Activated gamma-delta T cell (primary cell): Measurements from ENCODE around the gene FNDC8.
"Not testable (repeated sequence)": the region's sequence is repeated elsewhere in the genome, so short reads cannot be mapped to it uniquely, and the experiment has no call there.

Experiments
- DNase-seq: peaks from one replicate; lab custom pipeline; 2025; lab: John Stamatoyannopoulos, UW

The FNDC8 gene

GRCh38 chr17:35144840-35145239 is 23.4 kb downstream of the FNDC8 start:
- DNase-seq: no peak

DNA sequence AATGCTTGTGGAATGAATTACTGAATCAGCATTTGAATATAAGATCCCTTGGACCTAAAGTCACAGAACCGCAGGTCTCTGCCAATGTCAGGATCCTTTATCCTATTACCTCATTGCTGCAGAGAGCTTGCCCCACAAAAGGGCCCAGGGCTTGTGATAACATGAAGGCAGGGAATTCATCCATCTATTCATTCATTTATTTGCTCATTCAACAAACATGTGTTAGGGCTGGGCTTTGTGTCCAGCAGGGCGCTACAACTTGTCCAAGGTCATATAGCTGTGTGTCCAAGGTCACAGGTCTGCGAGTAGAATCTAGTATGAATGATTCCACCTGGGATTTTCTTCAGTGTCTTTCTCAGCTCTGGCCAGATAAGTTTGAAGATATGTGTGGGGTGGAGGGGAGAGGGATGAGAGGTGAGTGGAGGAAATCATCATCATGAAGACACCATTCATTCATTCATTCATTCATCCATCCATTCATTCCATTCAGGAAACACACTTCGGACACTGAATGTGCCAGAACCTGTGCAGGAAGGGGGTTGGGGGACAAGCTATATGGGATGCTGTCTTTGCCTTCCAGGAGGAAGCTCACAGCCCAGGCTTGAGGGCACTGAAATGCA is 24.9 kb downstream of the FNDC8 start:
- DNase-seq: no peak

DNA sequence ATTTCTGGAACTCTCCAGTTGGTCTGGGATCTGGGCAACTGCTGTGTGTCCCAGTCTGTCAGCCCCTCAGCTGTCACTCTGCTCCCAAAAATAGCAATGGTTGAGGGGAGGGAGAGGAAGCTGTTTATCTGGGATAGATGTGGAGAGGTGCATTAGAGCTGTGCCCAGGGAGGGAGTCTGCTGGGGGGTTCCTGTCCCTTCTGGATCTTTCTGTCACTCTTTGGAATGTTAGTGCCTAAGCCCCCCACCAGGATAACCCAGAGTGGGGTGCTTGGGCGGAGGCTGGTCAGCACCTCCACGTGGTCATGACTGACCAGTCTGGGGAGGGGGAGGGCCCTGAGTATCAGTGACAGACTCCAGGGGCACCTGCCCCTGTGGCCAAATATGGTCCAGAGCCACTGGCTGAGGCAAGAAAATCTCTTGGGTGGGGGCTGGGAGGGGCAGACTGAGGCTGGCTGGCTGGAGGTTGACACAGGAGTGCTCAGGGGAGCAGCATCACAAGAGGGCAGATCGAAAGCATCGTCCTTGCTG is 26.0 kb downstream of the FNDC8 start, which contains the start of gene UNC45B:
UNC45B (plus strand) TSS at position 443 of the 531 bp plus-strand sequence. CDS start 447 bp downstream, outside the sequence.
- no peak for DNase-seq

GRCh38 chr17:35148144-35148543 is 26.7 kb downstream of the FNDC8 start:
- DNase-seq: no peak

DNA sequence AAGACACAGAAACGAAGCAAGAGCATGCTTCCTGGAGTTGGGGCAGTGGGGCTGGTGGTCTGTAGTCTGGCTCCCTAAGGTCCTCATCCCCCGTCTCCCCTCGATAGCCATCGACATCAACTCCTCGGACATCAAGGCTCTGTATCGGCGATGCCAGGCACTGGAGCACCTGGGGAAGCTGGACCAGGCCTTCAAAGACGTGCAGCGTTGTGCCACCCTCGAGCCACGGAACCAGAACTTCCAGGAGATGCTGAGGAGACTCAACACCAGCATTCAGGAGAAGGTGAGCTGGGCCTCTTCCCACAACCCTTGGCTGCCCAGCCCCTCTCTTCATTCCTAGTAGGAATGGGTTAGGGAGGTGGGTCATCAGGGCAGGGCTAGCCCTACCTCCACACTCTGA is 28.5 kb downstream of the FNDC8 start:
- DNase-seq: no peak

DNA sequence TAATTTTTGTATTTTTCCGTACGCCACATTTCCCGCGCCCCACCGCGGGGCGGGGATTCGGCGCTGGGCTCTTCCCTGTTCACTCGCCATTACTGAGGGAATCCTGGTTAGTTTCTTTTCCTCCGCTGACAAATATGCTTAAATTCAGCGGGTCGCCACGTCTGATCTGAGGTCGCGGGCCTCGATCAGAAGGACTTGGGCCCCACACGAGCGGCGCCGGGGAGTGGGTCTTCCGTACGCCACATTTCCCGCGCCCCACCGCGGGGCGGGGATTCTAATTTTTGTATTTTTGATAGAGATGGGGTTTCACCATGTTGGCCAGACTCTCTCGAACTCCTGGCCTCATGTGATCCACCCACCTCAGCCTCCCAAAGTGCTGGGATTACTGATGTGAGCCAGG is 29.7 kb downstream of the FNDC8 start:
- not testable (repeated sequence) for DNase-seq

GRCh38 chr17:35152421-35153140 is 31.2 kb downstream of the FNDC8 start:
- DNase-seq: no peak

DNA sequence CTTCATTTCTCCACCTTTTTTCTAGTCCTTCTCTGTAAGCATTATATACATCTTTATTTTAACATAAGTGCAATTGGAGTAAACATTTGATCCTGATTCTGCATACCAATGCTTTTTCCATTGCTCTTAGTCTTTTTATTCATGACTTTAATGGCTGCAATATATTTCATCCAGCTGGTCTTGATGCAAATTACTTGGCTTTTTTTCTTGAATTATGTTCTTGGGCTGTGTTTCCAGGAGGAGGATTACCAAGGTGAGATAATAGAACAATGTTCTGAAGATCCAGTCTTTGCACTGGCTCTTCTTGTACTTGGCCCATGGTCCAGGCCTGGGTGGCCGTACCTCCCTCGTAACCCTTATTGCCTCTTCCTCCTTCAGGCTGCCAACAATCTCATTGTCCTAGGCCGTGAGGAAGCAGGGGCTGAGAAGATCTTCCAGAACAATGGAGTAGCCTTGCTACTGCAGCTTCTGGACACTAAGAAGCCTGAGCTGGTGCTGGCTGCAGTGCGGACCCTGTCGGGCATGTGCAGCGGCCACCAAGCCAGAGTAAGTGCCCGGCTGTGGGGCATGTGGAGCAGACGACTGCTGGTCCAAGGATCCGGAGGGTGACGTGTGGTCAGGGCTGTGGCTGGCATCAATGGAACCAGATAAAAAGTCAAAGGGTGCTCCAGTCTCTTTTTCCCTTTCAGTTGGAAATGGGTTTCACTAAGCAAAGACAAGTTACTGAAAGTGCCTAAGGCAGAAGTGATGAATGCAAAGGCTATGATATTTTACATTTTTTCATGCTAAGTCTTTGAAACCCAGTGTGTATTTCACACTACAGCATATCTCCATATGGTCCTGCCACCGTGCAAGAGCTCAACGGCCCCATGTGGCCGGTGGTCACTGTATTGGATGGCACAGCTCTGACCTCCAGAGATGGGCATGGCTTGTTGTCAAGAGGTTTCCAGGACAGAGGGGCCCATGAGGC is 33.1 kb downstream of the FNDC8 start:
- no peak for DNase-seq

GRCh38 chr17:35155246-35155645 is 33.8 kb downstream of the FNDC8 start:
- DNase-seq: no peak

DNA sequence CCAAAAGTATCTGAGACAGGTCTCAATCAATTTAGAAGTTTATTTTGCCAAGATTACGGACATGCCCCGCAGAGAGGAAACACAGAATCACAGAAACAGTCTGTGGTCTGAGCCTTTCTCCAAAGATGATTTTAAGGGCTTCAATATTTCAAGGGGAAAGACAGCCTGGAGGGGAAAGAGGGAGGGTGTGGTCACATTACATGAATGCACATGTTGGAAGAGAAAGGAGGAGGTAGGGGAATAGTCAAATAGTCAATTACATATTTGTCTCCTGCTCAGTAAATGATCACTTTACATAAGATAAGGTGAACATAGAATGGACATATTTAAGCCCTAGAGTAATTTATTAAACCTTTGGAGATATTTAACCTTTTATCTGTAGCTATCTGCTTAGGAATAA is 38.5 kb downstream of the FNDC8 start:
- DNase-seq: no peak

- DNase-seq: no peak
Observed at GRCh38 chr17:35160354-35161201, 39.2 kb downstream of the FNDC8 start.

DNA sequence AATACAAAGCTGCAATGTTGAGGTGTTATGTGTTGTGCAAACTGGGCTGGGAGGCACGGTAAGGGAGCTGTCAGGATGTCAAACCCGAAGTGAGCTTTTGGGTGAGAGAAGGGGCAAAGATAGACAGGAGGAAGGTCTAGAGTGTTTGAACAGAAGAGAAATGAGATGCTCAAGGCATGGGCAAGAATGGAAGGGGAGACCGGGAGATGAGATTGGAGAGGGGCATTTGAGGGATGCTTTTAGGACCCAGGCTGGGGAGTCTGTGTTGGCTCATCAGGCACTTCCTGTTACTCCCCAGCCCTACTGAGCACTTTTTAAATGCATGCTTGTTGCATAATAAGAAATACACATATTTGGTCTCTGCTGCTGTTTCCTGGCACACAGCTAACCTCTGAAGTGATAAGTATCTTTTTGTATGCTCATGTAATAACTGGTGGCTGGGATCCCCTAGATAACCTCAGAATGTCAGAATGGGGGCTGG is 39.9 kb downstream of the FNDC8 start:
- DNase-seq: no peak

GRCh38 chr17:35162755-35163154 is 41.3 kb downstream of the FNDC8 start:
- DNase-seq: no peak

DNA sequence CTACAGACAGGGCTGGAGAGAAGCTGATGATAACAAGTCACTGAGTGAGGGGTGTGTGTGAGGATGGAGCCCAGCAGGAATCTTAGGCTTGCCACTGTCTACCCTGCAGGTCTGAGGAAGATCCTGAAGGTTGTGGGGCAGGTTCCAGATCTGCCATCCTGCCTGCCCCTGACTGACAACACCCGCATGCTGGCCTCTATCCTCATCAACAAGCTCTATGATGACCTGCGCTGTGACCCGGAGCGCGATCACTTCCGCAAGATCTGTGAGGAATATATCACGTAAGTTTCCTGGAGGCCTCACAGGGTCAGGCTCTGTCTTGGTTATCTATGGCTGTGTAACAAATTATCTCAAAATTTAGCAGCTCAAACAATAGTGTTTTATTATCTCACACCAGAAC is 42.5 kb downstream of the FNDC8 start:
- no peak for DNase-seq

DNA sequence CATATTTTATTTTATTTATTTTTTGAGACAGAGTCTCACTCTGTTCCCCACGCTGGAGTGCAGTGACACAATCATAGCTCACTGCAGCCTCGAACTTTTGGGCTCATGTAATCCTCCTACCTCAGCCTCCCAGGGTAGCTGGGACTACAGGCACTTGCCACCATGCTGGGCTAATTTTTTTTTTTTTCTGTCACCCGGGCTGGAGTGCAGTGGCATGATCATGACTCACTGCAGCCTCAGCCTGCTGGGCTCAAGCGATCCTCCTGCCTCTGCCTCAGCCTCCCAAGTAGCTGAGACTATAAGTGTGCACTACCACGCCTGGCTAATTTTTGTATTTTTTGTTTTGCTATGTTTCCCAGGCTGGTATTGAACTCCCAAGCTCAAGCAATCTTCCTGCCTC is 43.3 kb downstream of the FNDC8 start:
- DNase-seq: no peak

GRCh38 chr17:35166526-35166925 is 45.1 kb downstream of the FNDC8 start:
- DNase-seq: no peak

DNA sequence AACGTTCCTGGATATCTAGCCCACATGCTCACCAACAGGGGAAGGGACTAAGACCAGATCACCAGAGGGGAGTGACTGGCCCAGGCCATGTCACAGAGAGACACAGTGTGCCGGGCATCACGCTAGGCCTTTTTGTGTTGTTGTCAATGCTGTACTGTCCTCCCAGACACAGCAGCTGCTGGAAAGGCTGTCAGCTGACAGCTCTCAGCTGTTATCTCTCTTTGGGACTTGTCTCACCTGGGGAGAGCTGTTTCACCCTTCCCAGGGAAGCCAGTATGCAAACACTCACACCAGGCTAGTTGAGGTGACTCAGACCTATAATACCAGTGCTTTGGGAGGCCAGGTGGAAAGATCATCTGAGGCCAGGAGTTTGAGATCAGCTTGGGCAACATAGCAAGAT is 45.6 kb downstream of the FNDC8 start:
- no peak for DNase-seq

- no peak for DNase-seq
Observed at GRCh38 chr17:35167666-35168065, 46.3 kb downstream of the FNDC8 start.

- no peak for DNase-seq
Observed at GRCh38 chr17:35169835-35170363, 48.5 kb downstream of the FNDC8 start.

DNA sequence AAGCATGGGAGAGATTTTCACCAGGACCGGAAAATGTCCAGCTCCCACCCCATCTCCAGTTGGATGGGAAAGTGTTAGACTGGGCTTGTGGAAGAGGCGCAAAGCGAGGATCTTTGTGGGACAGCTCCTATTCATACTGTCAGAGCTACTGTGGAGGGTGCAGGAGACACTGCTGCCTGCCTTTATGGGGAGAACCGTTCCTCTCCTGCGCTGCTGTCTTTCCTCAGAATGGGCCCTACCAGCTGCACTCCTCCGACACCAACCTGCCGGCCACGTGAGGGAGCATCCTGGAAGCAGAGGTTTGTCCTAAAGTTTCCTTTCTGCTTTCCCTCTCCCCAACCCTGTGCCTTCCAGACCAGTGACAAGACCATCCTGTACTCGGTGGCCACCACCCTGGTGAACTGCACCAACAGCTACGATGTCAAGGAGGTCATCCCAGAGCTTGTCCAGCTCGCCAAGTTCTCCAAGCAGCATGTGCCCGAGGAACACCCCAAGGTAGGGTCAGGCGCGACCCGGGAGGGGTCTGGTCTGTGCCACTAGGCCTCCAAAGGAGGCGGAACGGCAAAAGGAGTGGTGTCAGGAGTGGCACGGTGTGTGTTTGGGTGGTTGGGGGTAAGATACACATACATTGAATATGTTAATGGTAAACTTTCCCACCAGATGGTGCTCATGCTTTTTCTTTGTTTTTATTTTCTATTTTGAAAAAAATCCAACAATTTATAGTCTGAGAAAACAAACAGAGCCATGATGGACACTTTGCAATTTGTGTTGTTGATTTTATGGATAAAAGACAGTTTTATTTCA is 49.8 kb downstream of the FNDC8 start:
- DNase-seq: no peak
